H1 (cell line): ENCODE data around the gene GRK6.

Source experiments
- POLR2AphosphoS5 ChIP-seq: IDR thresholded peaks from 2 replicates; pipeline ENCODE4 v1.6.1; 2011; ENCODE audit warnings: low read depth, low read length
- SIRT6 ChIP-seq: IDR thresholded peaks from one replicate; pipeline ENCODE4 v1.7.1; 2012; ENCODE audit warnings: low read length, inconsistent platforms
- TF ChIP-seq, protein P1 (sequence below), 3 experiments: IDR thresholded peaks; 1 replicate in 2 of 3; 2 replicates in 1 of 3; pipeline versions ENCODE4 v1.5.1 to v1.6.1; 2011; ENCODE audit warnings: low read length in 3 of 3, mild to moderate bottlenecking in 3 of 3, inconsistent platforms in 2 of 3, low read depth in 1 of 3, moderate library complexity in 1 of 3; ENCODE audit not compliant: insufficient read depth in 1 of 3; ENCODE audit errors: control extremely low read depth in 1 of 3

DNA sequence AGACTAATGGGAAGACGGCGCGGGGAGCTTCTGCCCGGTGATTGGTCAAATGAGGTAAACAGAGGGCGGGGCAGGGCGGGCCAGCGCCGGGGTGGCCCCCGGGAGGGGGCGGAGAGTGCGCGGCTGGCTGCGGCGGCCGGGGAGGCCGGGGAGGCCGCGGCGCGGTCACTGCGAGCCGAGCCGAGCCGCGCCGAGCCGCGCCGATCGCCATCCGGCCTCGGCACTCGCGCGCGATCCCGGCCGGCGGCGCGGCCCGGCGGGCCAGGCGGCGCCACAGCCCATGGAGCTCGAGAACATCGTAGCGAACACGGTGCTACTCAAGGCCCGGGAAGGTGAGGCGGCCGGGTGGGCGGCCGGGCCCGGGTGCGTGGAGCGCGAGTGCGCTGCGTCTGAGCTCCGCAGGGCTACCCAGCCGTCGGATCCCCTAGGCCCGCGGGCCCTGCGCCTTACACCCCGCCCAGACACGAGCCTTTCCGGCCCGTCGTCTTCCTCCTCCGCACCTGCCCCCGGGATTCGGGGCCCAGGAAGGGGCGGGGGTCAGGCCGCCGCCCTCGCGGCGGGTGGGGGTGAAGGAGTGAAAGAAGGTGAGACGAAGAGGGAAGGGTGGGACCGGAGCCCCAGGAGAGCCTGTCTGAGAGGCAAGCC is at the start of gene GRK6:
- no peak for TF ChIP-seq SIRT6
- TF ChIP-seq, protein P1, sequence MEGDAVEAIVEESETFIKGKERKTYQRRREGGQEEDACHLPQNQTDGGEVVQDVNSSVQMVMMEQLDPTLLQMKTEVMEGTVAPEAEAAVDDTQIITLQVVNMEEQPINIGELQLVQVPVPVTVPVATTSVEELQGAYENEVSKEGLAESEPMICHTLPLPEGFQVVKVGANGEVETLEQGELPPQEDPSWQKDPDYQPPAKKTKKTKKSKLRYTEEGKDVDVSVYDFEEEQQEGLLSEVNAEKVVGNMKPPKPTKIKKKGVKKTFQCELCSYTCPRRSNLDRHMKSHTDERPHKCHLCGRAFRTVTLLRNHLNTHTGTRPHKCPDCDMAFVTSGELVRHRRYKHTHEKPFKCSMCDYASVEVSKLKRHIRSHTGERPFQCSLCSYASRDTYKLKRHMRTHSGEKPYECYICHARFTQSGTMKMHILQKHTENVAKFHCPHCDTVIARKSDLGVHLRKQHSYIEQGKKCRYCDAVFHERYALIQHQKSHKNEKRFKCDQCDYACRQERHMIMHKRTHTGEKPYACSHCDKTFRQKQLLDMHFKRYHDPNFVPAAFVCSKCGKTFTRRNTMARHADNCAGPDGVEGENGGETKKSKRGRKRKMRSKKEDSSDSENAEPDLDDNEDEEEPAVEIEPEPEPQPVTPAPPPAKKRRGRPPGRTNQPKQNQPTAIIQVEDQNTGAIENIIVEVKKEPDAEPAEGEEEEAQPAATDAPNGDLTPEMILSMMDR (IDR thresholded peaks at IDR 0.05; ENCODE audit: control extremely low read depth in 1 of 3, insufficient read depth in 1 of 3, low read depth in 1 of 3, low read length in 3 of 3), result no peak
- no peak; the same call in 1 of the 2 replicates for TF ChIP-seq POLR2AphosphoS5
